ENCODE measurements around the gene STOML1.
"Not testable (repeated sequence)": the region's sequence is repeated elsewhere in the genome, so short reads cannot be mapped to it uniquely, and the experiment has no call there.

Gene STOML1

DNA sequence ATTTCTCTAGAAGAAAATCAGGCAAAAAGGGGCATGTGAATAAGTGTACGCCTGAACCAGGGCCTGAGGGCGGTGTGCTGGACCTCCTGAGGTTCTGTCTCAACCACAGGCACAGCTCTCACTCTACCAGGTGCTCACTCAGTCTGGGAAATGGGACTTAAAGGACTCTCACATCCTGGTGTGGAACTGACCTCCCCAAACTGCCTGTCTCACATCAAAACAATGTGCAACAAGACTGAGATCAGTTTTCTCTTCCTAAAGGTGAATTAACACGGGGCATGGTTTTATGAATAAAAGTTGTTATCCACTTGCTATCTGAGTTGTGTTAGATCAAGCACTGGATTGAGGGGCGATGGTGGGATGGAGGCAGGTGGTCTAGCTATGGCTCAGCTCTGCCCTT is 4.8 kb downstream of the STOML1 start:
- no peak for DNase-seq (ENCODE audit: low read depth)

DNA sequence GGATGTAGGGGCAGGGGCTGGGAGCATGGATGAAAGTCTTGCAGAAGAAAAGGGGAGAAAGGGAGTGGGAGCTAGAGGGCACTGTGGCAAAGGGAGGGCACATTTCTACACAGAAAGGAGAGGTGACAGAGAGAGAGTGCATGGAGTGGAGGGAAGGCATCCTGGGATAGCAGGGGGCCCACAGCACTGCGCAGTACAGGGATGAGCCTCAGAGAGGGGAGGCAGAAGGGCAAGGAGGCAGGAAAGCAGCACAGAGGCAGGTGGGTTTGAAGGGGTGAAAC is 5.4 kb downstream of the STOML1 start:
- DNase-seq (ENCODE audit: low read depth) = no peak

DNA sequence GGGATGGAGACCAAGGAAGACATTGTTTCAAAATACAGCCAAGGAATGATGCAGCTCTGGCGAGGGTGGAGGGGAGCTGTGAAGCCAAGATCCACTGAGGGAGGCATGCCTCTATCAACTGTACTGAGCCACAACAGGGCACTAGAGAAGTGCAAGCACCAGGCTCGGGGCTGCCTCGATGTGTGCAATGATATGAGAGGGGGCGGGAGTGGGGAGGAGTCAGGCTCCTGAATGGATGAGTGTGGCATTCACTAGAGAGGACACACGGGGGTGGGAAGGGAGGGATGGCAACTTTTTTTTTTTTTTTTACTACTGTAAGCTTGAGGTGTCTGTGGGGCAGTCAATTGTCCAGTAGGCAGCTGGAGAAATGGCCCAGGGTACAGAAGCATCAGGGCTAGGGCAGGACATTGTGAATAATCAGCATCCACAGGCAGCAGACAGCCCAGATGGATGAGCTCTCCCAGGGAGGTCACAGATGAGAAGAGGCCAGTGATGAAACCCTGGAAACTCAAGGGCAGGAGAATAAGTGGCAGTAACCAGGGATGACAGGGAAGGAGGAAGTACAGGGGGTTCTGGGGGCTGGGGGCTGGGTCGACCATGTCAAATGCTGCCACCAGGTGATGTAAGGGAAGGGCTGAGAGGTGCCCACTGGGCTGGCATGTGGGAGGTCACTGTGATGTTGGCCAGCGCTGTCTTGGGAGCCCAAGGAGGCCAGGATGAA is 5.9 kb downstream of the STOML1 start:
- no peak for DNase-seq (ENCODE audit: low read depth)

DNA sequence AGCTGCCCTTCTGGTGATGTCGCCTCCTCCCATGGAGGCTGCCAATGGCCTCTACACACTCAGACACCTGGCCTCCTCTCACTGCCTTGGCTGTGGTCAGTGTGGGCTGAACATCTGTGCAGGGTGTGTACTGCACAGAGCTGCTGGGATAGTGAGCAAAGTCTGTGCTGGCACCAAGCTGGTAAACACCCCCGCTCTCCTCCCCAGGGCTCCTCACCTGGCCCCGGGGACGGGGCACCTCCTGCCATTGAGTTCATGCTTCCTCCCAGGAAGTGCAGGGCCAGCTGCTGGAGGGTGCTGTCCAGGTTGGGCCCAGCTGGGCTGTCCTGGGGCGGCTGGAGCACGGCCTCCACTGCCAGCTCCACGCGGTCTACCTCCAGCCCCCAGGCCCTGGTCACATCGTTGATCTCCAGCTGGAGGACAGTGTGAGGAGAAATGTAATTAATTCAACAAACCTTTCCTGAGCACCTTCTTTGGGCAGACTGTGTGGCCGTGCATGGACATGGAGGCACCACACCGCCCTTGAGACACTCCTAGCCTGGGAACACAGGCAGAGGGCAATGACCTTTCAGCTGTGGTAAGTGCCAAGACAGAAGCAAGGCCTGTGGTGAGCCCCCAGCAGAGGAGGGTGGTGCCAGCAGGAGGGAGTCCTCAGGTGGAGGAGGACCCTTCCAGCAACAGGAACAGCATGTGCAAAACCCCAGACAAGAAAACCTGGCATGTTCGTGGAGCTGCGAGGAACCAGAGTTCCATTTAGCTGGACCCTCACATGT is 6.8 kb downstream of the STOML1 start:
- DNase-seq (ENCODE audit: low read depth) = no peak

DNA sequence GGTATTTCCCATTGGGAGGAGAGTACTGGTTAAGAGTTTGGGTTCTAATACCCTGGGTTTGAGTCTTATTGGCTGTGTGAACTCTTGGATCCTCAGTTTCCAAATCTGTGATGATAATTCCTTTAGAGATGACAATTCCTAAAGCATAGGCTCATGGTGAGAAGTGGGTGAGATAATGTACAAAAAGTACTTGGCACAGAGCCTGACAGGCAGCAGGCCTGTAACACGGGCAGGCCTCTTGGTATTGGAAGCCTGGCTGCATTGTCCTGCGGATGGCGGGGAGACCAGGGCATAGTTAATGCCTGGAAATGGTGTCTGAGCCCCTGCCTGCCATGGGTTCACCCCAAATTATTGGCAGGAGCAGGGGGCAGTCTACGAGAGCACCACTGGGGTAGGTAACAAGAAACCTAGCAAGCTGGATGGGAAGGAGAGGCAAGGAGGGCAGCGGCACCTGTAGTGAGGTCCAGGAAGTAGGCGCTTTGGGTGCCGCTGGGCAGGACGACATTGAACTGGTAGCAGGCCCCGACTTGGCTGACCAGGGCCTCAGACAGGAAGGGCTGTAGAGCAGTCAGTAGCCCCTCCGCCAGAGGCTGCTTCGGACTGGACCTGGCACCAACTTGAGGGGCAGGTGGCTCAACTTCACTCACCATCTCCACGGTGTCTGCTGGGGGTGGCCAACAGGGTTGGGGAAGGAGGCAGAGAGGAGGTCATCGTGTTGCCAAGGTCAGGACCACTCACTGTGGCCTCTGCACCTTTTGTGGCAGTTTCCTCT is 7.7 kb downstream of the STOML1 start:
- no peak for DNase-seq (ENCODE audit: low read depth)

DNA sequence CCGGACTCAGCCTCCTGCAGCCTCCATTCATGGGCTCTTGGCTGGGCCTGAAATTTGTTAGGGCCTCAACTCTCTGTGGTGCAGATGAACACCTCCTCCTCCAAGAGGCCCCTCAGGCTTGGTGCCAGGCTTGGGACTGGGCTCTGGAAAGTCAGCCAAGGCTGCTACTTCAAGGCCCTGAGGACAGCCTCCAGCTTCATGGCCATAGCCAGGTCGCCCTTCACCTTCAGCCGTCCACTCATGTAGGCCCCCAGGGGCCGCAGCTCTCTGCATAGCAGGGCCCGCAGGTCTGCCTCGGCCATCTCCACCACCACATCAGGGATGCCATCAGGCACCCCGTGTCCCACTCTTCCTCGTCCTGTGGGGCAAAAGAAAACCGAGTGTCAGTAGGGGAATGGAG is 8.3 kb downstream of the STOML1 start:
- no peak for DNase-seq (ENCODE audit: low read depth)

DNA sequence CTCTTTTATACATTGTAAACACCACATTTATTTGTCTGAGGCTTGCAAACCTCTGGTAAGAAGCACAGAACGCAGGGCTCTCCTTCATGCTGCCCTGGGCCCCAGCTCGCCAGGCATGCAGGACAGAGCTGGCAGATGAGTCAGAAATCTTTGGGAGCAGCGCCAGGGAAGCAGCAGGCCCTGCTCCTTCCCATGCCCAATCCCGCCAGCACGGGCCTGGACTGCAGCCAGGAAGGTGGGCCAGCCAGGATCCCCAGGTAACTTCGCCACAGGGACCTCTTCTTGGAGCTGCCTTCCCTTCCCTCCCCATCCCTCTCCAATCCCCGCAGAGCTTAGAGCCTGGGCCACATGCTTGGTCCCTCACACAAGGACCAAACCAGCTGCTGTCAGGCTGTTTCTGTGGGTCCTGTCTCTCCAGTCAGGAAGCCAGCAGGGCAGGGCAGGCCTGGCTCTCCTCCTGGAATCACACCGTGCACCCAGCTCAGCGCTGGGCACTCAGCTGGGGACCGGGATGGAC is 8.8 kb downstream of the STOML1 start:
- no peak for DNase-seq (ENCODE audit: low read depth)

DNA sequence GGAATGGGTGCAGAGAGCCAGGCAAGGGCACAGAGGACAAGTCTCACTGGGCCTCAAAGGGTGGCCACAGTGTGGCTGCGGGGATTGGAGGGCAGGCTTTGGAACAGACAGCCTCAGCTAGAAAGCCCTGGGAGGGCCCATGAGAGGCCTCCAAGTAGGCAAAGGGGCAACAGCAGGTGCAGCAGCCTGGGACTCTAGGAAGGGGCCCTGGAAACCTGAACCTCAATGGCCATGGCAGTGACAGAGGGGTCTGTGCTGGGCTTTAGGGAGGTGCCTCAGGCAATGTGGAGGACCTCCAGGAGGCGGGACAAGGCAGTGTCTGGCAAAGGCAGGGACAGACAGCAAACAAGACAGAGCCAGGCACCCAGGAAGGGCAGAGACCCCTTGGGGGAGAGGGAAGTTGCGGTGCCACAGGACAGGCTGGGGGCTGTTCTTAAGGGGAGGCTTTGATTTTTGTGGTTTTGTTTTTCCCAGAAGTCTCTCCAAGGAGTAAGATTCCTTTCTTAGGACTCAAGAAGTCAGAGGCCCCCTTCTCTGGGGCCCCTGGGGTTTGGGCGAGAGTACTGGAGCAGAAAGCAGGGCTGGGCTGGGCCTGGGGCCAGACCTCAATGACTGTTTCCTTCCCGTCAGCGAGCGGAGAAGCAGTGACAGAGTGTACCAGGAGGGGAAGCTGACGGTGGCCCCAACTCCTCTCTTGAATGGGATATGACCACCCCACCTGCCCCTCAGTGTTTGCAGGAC is 9.7 kb downstream of the STOML1 start:
- no peak for DNase-seq (ENCODE audit: low read depth)

DNA sequence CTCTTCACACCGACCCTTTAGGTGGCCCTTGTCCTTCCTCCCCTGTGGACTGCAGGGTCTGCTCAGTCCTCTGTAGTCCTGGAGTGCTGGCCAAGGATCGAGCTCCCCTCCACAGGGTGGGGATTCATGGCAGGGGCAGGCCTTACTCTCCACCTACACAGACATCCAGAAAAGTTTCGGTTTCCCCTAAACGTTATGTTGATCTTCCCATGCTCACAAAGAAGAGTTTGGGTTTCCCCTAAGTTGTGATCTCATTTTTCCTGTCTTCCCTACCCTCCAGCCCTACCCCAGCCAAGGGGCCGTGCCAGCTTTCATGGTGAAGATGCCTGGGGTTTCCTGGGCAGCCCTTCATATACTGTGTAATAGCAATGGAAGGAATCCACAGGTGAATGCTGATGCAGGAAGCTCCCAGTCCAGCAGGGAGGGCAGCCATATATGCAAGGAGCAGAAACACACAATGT is 10.3 kb downstream of the STOML1 start:
- DNase-seq (ENCODE audit: low read depth) = peak; percentile 39

DNA sequence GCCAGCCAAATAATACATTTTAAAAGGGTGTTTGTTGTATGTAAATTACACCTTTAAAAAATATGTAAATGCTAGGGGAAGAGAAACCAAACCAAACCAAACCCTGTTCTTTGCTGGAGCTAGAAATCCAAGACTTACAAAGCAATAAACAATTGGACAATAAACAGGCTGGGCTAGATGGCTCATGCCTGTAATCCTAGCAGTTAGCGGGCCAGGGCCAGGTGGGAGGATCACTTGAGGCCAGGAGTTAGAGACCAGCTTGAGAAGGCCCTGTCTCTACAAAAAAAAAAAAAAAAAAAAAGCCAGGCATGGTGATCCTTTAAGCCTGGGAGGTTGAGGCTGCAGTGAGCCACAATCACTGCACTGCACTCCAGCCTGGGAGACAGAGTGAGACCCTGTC is 12.5 kb downstream of the STOML1 start:
- no peak for DNase-seq (ENCODE audit: low read depth)

DNA sequence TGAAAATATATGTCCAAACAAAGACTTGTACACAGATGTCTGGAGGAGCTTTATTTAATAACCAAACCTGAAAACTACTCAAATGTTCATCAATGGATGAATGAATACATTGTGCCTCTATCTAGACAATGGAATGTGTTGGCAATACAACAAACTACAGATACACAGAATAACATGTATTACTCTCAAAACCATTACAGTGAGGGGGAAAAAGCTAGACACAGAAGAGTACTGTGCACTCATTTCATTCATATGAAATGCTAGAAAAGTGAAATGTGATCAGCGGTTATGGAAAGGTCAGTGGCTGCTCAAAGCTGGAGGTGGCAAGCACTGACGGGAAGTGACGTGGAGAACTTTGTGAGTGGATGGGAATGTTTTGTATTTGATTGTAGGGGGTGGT is 13.2 kb downstream of the STOML1 start:
- DNase-seq (ENCODE audit: low read depth) = no peak

DNA sequence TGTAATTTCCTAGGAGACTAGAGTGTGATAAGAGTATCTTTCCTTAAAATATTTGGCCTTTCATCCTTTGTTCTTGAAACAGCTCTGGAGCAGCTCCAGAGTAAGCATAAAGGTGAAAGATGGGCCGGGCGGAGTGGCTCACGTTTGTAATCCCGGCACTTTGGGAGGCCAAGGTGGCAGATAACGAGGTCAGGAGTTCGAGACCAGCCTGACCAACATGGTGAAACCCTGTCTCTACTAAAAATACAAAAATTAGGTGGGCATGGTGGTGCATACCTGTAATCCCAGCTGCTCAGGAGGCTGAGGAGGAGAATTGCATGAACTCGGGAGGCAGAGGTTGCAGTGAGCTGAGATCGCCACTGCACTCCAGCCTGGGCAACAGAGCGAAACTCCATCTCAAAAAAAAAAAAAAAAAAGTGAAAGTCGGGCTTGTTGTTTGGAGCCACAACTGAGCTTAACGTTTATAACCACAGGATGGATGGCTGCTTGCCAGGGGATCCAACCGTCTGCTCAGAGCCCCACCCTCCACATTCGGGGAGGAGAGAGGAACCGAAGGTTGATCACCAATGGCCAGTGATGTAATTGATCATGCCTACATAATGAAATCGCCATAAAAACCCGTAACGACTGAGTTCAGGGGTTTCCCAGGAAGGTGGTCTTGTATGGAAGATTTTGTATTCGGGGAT is 16.5 kb downstream of the STOML1 start:
- not testable (repeated sequence) for DNase-seq (ENCODE audit: low read depth)

DNA sequence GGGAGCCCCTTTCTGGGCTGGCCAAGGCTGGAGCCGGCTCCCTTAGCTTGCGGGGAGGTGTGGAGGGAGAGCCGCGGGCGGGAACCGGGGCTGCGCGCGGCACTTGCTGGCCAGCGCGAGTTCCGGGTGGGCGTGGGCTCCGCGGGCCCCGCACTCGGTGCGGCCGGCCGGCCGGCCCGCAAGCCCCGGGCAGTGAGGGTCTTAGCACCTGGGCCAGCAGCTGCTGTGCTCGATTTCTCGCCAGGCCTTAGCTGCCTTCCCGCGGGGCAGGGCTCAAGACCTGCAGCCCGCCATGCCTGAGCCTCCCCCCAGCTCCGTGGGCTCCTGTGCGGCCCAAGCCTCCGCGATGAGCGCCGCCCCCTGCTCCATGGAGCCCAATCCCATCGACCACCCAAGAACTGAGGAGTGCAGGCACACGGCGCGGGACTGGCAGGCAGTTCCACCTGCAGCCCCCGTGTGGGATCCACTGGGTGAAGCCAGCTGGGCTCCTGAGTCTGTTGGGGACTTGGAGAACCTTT is 18.4 kb downstream of the STOML1 start:
- DNase-seq (ENCODE audit: low read depth) = not testable (repeated sequence)

DNA sequence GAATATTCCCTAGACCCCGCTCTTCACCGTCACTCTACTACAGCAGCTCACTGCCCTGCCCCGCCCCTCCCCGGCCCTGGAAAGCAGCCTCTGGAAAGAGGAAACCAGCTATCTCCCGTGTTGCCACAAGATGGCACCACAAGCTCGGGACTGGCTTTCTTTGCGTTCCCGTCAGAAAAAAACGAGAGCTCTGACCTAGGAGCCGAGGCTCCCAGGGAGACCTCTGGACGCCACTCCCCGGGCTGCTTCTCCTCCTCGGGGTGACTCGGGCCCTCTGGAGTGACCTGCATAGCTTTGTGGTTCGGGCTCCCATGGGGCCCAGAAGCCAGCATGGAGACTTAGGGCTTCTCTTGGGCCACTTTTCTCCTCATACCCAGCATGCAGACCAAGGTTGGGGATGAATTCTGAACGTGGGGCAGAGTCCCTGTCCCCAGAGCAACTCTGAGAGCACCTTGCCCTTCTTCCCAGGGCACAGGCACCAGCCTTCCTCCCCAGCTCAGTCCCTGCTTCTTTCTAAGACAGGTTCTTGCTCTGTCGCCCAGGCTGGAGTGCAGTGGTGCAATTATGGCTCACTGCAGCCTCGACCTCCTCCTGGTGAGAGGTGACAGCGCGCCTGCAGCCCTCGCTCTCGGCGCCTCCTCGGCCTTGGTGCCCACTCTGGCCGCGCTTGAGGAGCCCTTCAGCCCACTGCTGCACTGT is 19.0 kb downstream of the STOML1 start:
- peak; percentile 67 for DNase-seq (ENCODE audit: low read depth)

DNA sequence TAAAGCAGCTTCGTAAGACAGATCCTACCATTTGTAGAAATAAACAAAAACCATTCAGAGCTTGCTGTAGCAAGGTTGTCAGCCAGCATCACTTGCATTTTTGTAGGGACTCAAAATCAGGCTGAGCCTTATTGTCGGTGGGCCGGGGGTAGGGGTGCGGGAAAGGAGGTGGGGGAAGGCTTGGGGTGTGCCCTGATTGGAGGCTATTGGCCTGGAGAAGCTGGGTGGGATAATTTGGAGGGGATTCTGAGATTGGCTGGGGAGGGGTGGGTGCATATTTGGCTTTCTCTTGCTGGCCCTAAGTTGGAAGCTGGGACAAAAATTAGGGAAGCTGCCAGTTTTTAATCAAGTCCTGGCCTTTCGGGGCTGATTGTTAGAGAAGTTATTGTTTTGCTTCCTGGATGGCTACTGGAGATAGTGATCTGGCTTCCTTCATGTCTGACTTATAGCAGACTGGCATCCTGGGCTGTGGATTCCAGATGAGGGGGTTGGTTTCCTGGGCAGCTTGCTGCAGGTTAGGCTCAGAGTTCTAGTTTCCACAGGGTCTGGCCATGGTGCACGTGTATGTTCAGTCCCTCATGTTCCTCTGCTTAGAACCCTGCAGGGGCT is 22.8 kb downstream of the STOML1 start:
- no peak for DNase-seq (ENCODE audit: low read depth)

DNA sequence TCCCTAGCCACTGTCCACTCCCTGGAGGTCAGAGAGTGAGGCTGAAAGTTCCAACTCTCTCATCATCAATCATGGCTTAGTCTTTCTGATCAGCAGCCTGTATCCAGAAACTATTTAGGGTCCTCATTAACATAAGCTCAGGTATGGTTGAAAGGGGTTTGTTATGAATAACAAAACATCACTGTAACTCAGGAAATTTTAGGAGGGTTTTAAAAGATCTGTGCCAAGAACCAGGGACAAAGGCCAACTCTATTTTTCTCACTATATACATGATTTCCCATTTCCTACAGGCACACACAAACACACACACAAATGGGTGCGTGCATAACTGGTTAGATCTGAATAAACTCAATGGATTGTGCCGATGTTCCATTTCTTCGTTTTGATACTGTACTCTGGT is 23.6 kb downstream of the STOML1 start:
- no peak for DNase-seq (ENCODE audit: low read depth)

DNA sequence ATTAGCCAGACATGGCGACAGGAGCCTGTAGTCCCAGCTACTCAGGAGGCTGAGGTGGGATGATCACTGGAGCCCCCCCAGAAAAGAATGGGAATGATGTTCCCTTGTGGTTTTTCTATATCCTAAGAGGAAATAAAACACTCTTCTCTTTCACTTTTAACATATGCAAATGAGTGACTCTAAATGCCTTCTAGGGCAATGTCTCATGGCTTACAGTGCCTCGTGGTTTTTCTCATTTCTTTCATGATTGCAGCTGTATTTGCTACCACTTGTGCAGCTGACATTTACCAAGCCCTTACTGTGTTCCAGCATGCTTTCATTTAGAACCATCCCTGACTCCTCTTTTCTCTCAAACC is 26.4 kb downstream of the STOML1 start:
- no peak for DNase-seq (ENCODE audit: low read depth)

DNA sequence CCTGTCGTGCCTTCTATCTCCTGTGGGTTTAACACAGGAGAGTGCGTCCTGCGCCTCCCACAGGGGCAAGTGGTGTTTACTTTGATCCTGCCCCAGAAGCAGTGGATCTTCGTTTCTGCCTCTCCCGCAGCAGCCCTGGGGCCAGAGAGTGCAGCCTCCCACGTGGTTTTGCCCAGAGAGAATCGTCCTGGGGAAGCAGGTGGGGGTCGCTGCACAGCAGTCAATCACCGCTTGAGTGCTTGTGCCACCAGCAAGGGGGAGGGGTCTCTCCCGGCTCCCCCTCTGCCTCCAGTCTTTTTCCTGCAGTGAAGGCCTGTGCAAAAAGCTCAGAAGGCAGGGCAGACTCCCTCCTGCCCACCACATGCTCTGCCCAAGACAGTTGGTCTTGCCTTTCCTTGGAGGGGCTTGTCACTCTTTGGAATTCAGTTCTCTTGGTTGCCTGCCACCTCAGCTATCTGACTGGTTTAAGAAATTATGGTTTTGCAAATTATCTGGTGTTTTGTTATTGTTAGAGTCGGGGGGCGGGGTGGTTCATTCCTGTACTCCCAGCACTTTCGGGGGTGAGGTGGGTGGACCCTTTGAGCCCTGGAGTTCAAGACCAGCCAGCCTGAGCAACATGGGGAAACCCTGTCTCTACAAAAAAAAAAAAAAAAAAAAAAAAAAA is 26.9 kb downstream of the STOML1 start:
- peak; percentile 21 for DNase-seq (ENCODE audit: low read depth)

DNA sequence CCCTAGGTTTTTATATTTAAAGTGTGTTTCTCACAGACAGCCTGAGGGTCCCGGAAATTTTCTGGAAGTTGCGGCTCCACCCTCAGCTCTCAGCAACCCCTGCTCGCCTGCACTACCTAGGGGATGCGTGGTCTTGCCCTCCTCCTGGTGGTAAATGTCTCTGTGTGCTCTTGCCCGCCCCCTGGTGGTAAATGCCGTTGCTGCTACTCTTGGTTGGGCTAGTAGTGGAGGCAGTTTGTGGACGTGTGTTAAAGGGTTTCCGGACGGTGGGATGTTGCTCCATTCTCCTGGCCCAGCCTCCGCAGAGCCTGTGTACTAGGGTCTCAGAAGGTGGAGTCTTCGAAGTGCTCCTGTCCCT is 27.4 kb downstream of the STOML1 start:
- peak; percentile 75 for DNase-seq (ENCODE audit: low read depth)

DNA sequence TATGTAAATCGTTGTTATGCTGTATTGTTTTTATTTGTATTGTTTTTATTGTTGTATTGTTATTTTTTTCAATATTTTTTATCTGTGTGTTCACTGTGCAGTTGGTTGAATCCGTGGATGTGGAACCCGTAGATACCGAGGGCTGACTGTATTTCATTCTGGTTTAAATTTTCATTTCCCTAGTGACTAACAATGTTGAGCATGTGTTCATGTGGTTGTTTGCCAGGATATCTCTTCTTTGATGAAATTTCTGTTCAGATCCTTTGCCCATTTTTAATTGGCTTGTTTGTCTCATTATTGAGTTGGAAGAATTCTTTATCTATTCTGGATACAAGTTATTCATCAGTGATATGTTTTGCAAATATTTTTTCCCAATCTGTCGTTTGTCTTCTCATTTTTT is 29.7 kb downstream of the STOML1 start:
- DNase-seq (ENCODE audit: low read depth) = no peak

Data from stimulated activated CD4-positive, alpha-beta T cell treated with anti-CD3 and anti-CD28 coated beads, Interleukin-2, amount 100 ng/mL, for 4 hours (primary cell).